Sigmoid colon (tissue), 4 donors: Measurements from ENCODE around the gene HSD17B12.

ENCODE experiments used
- EP300 ChIP-seq, 4 donors: sonication (generic); formaldehyde crosslinking; IDR thresholded peaks; one replicate each; pipeline ENCODE4 v1.6.1; 2017; ENCODE audit warnings: antibody characterized with exemption in 4 of 4
- POLR2A ChIP-seq, 2 donors: fragments of 450-650 bp; IDR thresholded peaks; one replicate each; pipeline ENCODE4 v1.6.1; 2016; ENCODE audit warnings: antibody characterized with exemption in 2 of 2, mild to moderate bottlenecking in 2 of 2, moderate library complexity in 2 of 2
- POLR2AphosphoS5 ChIP-seq, 4 donors: sonication (generic); formaldehyde crosslinking; IDR thresholded peaks; one replicate each; pipeline ENCODE4 v1.6.1; 2017; ENCODE audit warnings: antibody characterized with exemption in 4 of 4
- TF ChIP-seq, protein P1 (sequence below), 4 experiments: fragments of 450-650 bp in 3 of 4; fragments of 200-600 bp in 1 of 4; IDR thresholded peaks; one replicate each; pipeline ENCODE4 v1.5.1; 2016 to 2019; ENCODE audit warnings: antibody characterized with exemption in 4 of 4, mild to moderate bottlenecking in 3 of 4, moderate library complexity in 2 of 4

DNA sequence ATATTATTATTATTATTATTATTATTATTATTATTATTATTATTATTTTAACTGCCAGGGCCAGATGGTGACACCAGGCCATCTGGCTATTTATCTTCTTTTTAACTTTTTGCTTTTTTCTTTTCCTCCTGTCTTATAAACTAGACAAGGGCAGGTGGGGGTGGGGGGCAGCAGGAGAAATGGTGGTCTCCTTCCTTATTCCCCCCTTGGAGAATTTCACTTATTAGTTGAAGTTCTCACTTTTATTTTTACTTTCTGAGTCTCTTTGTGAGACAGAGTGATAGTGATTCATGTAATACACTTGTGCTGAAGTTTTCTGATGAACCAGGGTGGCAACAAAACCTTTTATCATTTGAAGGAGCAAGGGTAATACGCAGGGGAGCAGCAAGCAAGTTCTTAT is 103.8 kb downstream of the HSD17B12 start:
- TF ChIP-seq, protein P1, sequence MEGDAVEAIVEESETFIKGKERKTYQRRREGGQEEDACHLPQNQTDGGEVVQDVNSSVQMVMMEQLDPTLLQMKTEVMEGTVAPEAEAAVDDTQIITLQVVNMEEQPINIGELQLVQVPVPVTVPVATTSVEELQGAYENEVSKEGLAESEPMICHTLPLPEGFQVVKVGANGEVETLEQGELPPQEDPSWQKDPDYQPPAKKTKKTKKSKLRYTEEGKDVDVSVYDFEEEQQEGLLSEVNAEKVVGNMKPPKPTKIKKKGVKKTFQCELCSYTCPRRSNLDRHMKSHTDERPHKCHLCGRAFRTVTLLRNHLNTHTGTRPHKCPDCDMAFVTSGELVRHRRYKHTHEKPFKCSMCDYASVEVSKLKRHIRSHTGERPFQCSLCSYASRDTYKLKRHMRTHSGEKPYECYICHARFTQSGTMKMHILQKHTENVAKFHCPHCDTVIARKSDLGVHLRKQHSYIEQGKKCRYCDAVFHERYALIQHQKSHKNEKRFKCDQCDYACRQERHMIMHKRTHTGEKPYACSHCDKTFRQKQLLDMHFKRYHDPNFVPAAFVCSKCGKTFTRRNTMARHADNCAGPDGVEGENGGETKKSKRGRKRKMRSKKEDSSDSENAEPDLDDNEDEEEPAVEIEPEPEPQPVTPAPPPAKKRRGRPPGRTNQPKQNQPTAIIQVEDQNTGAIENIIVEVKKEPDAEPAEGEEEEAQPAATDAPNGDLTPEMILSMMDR (IDR thresholded peaks at IDR 0.05): no peak
- TF ChIP-seq EP300 (IDR thresholded peaks at IDR 0.05) (no peak), POLR2AphosphoS5 (IDR thresholded peaks at IDR 0.05) (no peak), POLR2A (IDR thresholded peaks at IDR 0.05) (no peak)
